Mesothelial cell of epicardium (in vitro differentiated cells): ENCODE measurements around the gene TMEM121. TPM values are rescaled to one million over a fixed set of nuclear protein-coding genes. Genes with fewer than 3 reads are reported as not detected.

Experiments
- DNase-seq, 2 experiments: peaks; one replicate each; pipeline ENCODE4 v3.0.0; 2021; ENCODE audit warnings: low spot score in 2 of 2; ENCODE audit not compliant: unreplicated experiment in 2 of 2
- H3K27ac Mint-ChIP-seq: 2 replicates; pipeline ENCODE4 v1.8.0; 2021; ENCODE audit warnings: mixed read lengths
- H3K27me3 Mint-ChIP-seq: 2 replicates; pipeline ENCODE4 v1.8.0; 2021; ENCODE audit warnings: low read depth, mixed read lengths
- H3K36me3 Mint-ChIP-seq: 2 replicates; pipeline ENCODE4 v1.8.0; 2021; ENCODE audit warnings: mixed read lengths
- H3K4me1 Mint-ChIP-seq: 2 replicates; pipeline ENCODE4 v1.8.0; 2021; ENCODE audit warnings: mixed read lengths
- H3K4me3 Mint-ChIP-seq: 2 replicates; pipeline ENCODE4 v1.8.0; 2021; ENCODE audit warnings: mild to moderate bottlenecking, moderate library complexity, mixed read lengths
- H3K9me3 Mint-ChIP-seq: 2 replicates; pipeline ENCODE4 v1.8.0; 2021; ENCODE audit warnings: mixed read lengths
- total RNA-seq: library from RNA; stranded (reverse); gene quantifications from 3 replicates; pipeline ENCODE4 v1.2.1, GENCODE V29; 2021
- TF ChIP-seq, protein P1 (sequence below): fragments of 200-600 bp; sonication (generic); IDR thresholded peaks from one replicate; pipeline ENCODE4 v1.5.0; 2021; ENCODE audit warnings: antibody characterized with exemption; ENCODE audit not compliant: unreplicated experiment

Gene TMEM121
- total RNA-seq, 1 donor from 2014 or later = 5.6 TPM

DNA sequence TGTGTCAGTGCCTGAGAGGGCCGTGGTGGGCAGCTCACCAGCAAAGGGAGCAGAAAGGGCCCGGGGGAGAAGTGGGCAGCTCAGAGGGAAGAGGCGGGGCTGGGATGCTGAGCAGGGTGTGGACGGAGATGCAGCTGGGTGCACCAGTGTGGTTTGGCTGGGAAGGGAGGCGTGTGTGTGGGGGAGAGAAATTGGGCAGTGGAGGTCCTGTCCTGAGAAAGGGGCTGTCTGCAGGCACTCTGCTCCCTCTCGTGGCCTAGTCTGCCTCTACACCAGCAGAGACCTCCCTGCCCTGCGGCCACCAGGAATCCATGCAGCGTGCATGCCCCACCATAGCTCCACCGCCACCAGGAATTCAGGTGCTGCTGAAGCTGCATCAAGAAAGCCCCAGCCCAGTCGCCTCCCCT, 6.4 kb downstream of the TMEM121 start:
- Mint-ChIP-seq H3K27ac (no peak overlapping the region), H3K9me3 (no peaks in the 10 kb centered on the region), H3K4me3 (no peak overlapping the region), H3K4me1 (no peaks in the 10 kb centered on the region), H3K36me3 (no peaks in the 10 kb centered on the region), H3K27me3 (peaks cover 30% of the 10 kb centered on the region)
- no peak for DNase-seq
- TF ChIP-seq, protein P1, sequence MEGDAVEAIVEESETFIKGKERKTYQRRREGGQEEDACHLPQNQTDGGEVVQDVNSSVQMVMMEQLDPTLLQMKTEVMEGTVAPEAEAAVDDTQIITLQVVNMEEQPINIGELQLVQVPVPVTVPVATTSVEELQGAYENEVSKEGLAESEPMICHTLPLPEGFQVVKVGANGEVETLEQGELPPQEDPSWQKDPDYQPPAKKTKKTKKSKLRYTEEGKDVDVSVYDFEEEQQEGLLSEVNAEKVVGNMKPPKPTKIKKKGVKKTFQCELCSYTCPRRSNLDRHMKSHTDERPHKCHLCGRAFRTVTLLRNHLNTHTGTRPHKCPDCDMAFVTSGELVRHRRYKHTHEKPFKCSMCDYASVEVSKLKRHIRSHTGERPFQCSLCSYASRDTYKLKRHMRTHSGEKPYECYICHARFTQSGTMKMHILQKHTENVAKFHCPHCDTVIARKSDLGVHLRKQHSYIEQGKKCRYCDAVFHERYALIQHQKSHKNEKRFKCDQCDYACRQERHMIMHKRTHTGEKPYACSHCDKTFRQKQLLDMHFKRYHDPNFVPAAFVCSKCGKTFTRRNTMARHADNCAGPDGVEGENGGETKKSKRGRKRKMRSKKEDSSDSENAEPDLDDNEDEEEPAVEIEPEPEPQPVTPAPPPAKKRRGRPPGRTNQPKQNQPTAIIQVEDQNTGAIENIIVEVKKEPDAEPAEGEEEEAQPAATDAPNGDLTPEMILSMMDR = no peak

DNA sequence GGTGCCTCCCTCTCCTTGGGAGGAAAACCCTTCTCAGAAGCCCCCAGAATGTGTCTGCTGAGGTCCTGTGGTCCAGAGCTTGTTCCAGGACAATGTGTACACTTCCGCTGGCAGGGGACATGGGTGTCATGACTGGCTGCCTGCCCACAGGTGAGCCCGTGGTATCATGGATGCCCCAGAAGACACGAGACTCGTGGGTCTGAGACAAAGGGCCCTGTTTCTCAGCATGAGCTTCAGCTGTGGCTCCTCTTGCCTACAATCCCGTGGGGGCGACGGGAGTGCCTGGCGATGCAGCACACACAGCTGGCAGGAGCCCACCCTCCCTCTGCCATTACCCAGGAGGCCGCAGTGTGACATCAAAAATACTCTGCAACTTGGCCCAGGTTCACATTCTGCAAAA, 7.0 kb downstream of the TMEM121 start:
- Mint-ChIP-seq H3K27ac (no peak overlapping the region), H3K4me3 (no peak overlapping the region), H3K27me3 (peaks cover 28% of the 10 kb centered on the region), H3K9me3 (no peaks in the 10 kb centered on the region), H3K36me3 (no peaks in the 10 kb centered on the region), H3K4me1 (no peaks in the 10 kb centered on the region)
- TF ChIP-seq, protein P1 = no peak
- DNase-seq = no peak

DNA sequence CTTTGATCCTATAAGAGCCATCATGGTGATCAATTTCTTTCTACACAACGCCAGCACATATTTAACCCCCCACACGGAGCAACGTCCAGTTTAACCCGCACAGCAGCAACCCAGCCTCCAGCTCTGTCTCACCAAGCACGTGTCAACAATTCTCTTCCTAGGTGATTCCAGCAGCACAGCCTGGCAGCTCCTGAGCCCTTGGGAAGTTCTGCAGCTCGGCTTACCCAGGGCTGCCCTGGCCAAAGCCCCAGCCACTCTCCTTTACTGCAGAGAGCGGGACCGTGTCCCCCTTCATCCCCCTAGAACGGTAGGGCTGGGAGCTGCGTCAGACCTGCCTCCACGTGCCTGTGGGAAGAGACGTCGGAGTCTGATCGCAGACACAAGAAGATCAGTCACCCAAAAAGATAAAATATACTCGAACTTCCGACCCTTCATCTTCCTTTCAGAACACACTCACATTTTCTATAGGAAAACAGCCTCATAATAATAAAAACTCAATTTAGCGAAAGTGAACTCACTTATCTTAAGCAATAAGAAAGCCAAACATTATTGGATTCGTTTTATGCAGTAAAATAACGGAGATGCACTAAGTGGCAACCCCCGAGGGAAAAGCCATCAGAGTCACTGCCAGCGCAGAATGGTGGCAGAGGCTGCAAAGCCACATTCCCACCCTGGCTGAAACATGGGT, 7.6 kb downstream of the TMEM121 start:
- H3K4me3 Mint-ChIP-seq = no peak overlapping the region
- peaks cover 28% of the 10 kb centered on the region for H3K27me3 Mint-ChIP-seq
- no peaks in the 10 kb centered on the region for H3K36me3 Mint-ChIP-seq
- no peak overlapping the region for H3K27ac Mint-ChIP-seq
- no peaks in the 10 kb centered on the region for H3K9me3 Mint-ChIP-seq
- no peaks in the 10 kb centered on the region for H3K4me1 Mint-ChIP-seq
- DNase-seq = no peak
- TF ChIP-seq, protein P1 = no peak

DNA sequence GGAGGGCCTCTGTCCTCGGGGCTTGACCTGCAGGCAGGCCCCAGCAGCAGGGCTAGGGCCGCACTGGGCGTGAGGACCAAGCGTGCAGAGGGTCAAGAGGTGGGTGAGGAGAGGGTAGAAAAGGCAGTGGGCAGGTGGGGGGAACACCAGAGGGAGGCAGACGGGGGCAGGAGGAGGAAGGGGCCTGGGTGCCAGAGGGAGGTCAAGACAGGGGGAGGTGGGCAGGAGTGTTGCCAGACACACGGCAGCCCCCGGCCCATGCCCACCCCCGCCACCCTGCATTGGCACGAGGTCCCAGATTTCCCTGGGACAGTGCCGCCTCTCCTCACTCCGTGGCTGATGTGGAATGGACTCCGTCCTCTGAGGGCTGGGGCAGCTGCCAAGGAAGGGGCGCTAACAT, 8.2 kb downstream of the TMEM121 start:
- H3K27ac Mint-ChIP-seq = no peak overlapping the region
- no peaks in the 10 kb centered on the region for H3K36me3 Mint-ChIP-seq
- TF ChIP-seq, protein P1 = no peak
- H3K4me1 Mint-ChIP-seq = no peaks in the 10 kb centered on the region
- no peak for DNase-seq
- H3K27me3 Mint-ChIP-seq = peaks cover 28% of the 10 kb centered on the region
- no peak overlapping the region for H3K4me3 Mint-ChIP-seq
- no peaks in the 10 kb centered on the region for H3K9me3 Mint-ChIP-seq

DNA sequence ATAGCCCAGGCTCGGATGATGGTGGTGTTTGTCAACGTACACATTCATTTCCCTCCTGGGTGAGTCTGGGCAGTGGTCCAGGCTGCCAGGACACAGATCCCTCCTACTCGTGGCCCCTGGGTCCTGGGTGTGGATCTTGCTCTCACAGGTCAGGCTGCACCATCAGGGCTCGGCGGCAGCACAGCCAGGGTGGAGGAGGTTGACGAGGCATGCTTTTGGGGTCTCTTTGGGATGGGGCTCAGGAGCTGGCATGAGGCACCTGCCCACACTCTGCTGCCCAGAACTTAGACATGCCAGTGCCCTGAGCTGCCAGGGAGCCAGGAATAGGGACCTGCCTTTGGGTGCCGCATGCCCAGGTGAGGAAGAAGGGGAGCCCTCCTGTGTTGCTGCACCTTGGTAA, 9.7 kb downstream of the TMEM121 start:
- TF ChIP-seq, protein P1 = no peak
- no peak overlapping the region for H3K4me3 Mint-ChIP-seq

More for the DNA sequence above, 9.7 kb downstream of the TMEM121 start:
- Mint-ChIP-seq H3K27ac (no peak overlapping the region), H3K27me3 (peaks cover 28% of the 10 kb centered on the region), H3K4me1 (no peaks in the 10 kb centered on the region), H3K36me3 (no peaks in the 10 kb centered on the region), H3K9me3 (no peaks in the 10 kb centered on the region)
- DNase-seq = no peak
